HL-60/S4 treated with retinoic acid at 250 ng/mL for 4 days and 3 days (cell line): ENCODE measurements around the gene FTO.

Experiments used
- in situ Hi-C: fragments of 300-500 bp; cut with MboI; formaldehyde crosslinking; loops from 2 replicates; pipeline ENCODE4 v1.7.0; 2022; ENCODE audit warnings: low sequenced_read_pairs

FTO gene

GRCh38 chr16:54191592-54191991, 487.6 kb downstream of the FTO start:
- in situ Hi-C loops: no loop called here

- in situ Hi-C loops: no loop called here
Observed at GRCh38 chr16:54193013-54193664, 489.2 kb downstream of the FTO start.

- in situ Hi-C loops: no loop called here
Observed at GRCh38 chr16:54193665-54194333, 489.8 kb downstream of the FTO start.

GRCh38 chr16:54194334-54194743, 490.4 kb downstream of the FTO start:
- in situ Hi-C loops: no loop called here

- in situ Hi-C loops: no loop called here
Observed at GRCh38 chr16:54197758-54198157, 493.8 kb downstream of the FTO start.

- in situ Hi-C loops: no loop called here
Observed at GRCh38 chr16:54199487-54200160, 495.7 kb downstream of the FTO start.

GRCh38 chr16:54200161-54200534, 496.2 kb downstream of the FTO start:
- in situ Hi-C loops: no loop called here

GRCh38 chr16:54200720-54201119, 496.8 kb downstream of the FTO start:
- in situ Hi-C loops: no loop called here

- in situ Hi-C loops: no loop called here
Observed at GRCh38 chr16:54201200-54201599, 497.2 kb downstream of the FTO start.
